Stimulated activated effector memory CD8-positive, alpha-beta T cell treated with anti-CD3 and anti-CD28 coated beads, Interleukin-12 subunit alpha, Interleukin-12 subunit beta, amount 100 ng/mL, for 72 hours (primary cell): ENCODE results near the gene TUBB4A.

ENCODE experiments used
- ATAC-seq: fragments of 150-1000 bp; cut with Tn5 transposase; 2 replicates; pipeline ENCODE4 v1.10.0; 2021
- DNase-seq, 2 donors: peaks; one replicate each; pipeline ENCODE4 v3.0.0; 2021 to 2022; ENCODE audit warnings: low spot score in 2 of 2
- H3K27ac Mint-ChIP-seq: one replicate; pipeline ENCODE4 v1.8.0; 2022; ENCODE audit warnings: mild to moderate bottlenecking, mixed read lengths
- H3K36me3 Mint-ChIP-seq: one replicate; pipeline ENCODE4 v1.8.0; 2022; ENCODE audit warnings: mild to moderate bottlenecking, mixed read lengths
- H3K4me1 Mint-ChIP-seq: one replicate; pipeline ENCODE4 v1.8.0; 2022; ENCODE audit warnings: mixed read lengths
- H3K4me3 Mint-ChIP-seq: one replicate; pipeline ENCODE4 v1.8.0; 2022; ENCODE audit warnings: mild to moderate bottlenecking, mixed read lengths
- H3K9me3 Mint-ChIP-seq: one replicate; pipeline ENCODE4 v1.8.0; 2022; ENCODE audit warnings: mixed read lengths

TUBB4A gene

DNA sequence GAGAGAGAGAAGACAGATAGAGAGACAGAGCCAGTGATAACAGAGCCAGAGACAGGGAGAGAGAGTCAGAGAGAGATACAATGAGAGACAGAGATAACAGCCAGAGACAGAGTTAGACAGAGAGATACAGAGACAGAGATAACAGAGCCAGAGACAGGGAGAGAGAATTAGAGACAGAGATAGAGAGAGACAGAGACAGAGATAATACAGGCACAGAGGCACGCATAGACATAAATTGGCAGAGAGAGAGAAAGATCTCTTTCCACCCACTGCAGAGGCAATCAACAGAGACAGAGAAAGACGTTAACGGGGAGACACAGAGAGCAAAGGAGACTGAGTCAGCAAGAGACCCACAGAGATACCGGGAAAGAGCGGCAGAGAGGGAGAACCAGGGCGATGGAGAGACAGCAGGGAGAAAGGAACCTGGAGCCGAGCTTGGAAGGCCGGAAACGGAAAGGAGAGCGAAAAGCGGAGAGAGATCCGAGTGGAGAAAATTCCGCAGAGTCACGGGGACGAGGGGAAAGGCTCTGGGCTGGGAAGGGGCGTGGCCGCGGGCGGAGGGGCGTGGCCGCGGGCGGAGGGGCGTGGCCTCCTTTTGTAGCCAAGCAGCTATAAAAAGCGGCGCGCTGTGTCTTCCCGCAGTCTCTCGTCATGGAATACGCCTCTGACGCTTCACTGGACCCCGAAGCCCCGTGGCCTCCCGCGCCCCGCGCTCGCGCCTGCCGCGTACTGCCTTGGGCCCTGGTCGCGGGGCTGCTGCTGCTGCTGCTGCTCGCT is 28.5 kb upstream of the TUBB4A start, which contains the start of gene TNFSF9:
TNFSF9 (plus strand) TSS at position 641 of the 777 bp plus-strand sequence; CDS start at position 652, 11 bp downstream.
- Mint-ChIP-seq H3K4me1 (peaks cover 52% of the 10 kb centered on the region), H3K9me3 (no peaks in the 10 kb centered on the region), H3K4me3 (peak within 1 kb of the TSS; percentile 79), H3K27ac (peak within 1 kb of the TSS; percentile 84), H3K36me3 (peaks cover 48% of the 10 kb centered on the region)
- DNase-seq (peak; percentile 90 to 94), ATAC-seq (peak; percentile 80)

DNA sequence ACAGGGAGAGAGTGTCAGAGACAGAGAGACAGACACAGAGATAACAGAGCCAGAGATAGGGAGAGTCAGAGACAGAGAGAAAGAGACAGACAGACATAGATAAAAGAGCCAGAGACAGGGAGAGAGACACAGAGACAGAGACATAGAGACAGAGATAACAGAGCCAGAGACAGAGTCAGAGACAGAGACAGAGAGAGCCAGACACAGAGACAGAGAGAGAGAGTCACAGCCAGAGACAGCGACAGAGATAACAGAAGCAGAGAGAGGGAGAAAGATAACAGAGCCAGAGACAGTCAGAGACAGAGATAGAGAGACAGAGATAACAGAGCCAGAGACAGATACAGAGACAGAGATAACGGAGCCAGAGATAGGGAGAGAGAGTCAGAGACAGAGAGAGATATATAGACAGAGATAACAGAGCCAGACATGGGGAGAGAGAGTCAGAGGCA is 27.9 kb upstream of the TUBB4A start:
- DNase-seq (no peak), ATAC-seq (no peak)
- Mint-ChIP-seq H3K27ac (peak overlapping the region; percentile 84), H3K36me3 (peaks cover 42% of the 10 kb centered on the region), H3K4me3 (peak overlapping the region; percentile 79), H3K4me1 (peaks cover 49% of the 10 kb centered on the region), H3K9me3 (no peaks in the 10 kb centered on the region)

DNA sequence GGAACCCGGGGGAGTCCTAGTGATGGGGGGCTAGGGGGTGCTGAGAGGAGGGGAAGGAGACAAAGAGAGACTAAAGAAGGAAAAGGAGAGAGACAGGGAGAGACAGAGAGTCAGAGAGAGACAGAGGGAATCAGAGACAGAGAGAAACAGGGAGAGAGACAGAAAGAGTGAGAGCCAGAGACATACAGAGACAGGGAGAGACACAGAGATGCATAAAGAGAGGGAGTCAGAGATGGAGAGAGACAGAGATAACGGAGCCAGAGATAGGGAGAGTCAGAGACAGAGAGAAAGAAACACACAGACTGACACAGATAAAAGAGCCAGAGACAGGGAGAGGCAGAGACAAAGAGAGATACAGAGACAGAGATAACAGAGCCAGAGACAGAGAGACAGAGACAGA is 27.2 kb upstream of the TUBB4A start:
- H3K9me3 Mint-ChIP-seq: no peaks in the 10 kb centered on the region
- peaks cover 36% of the 10 kb centered on the region for H3K36me3 Mint-ChIP-seq
- peaks cover 46% of the 10 kb centered on the region for H3K4me1 Mint-ChIP-seq
- DNase-seq: no peak
- ATAC-seq: no peak
- H3K27ac Mint-ChIP-seq: peak overlapping the region; percentile 84
- H3K4me3 Mint-ChIP-seq: peak overlapping the region; percentile 79

DNA sequence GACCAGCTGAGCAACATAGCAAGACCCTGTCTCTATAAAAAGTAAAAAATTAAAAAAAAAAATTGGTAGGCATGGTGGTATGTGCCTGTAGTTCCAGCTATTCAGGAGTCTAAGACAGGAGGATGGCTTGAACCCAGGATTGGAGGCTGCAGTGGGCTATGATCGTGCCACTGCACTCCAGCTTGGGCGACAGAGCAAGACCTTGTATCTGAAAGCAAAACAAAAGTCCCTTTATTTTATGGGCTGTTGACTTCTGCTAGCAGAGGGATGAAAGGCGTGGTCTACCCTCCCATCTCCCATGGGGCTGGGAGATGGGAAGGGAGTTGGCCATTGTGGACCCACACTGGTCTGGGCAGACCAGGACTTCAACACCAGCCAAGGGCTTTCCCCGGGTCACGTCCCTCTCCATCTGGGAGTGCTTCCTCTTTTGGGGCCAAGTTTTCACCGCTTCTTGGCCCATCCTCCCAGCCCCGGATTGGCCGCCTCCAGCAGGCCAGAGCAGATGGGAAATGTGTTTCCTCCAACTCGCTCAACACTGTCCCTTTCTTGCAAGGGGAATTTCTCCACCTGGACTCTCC is 26.5 kb upstream of the TUBB4A start:
- H3K4me3 Mint-ChIP-seq: no peak overlapping the region
- no peak overlapping the region for H3K27ac Mint-ChIP-seq
- peaks cover 39% of the 10 kb centered on the region for H3K4me1 Mint-ChIP-seq
- H3K9me3 Mint-ChIP-seq: no peaks in the 10 kb centered on the region
- peaks cover 29% of the 10 kb centered on the region for H3K36me3 Mint-ChIP-seq
- ATAC-seq (no peak), DNase-seq (no peak)

DNA sequence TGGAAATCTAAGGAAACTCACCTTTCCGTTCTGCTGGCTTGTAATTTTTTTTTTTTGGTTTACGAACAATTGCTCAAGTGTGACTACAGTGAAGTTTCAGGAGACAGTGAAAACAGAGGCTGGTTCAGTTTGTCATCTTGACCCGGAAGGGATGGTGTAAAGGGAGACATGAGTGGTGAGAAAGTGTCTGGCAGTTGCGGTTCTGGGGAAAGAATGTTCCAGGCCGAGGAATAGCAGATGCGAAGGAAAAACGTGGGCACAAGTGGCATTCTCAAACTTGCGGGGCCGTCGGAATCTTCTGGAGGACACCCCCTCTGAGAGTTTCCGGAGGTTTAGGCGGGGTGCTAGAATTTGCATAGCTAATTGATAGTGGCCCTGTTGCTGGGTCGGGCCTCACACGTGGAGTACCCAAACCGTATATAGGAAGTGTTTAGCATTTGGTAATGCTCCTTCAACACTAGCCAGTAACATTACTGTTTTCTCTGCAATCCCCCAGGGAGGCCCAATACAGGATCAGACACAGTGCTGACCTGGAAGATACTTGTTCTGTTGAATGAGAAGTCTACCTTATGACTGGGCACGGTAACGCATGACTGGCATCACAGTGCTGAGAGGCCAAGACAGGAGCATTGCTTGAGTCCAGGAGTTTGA is 25.9 kb upstream of the TUBB4A start:
- Mint-ChIP-seq H3K4me1 (peaks cover 38% of the 10 kb centered on the region), H3K27ac (no peak overlapping the region), H3K36me3 (peaks cover 26% of the 10 kb centered on the region), H3K9me3 (no peaks in the 10 kb centered on the region), H3K4me3 (no peak overlapping the region)
- ATAC-seq (peak; percentile 29), DNase-seq (no peak)

DNA sequence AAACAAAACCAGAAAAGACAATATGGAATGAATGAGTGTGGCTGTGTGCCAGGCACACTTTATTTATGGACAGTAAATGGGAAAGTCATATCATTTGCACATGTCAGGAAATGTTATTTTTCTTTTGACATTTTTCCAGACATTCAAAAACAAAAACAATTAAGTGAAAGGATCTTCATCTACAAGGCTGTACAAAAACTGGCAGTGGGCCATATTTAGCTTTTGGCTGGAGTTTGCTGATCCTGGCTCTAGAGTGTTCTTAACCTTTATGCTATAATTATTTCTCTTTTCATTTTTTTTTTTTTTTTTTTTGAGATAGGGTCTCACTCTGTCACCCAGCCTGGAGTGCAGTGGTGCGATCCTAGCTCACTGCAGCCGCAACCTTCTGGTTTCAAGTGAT is 22.2 kb upstream of the TUBB4A start:
- ATAC-seq (no peak), DNase-seq (no peak)
- H3K27ac Mint-ChIP-seq: no peak overlapping the region
- no peaks in the 10 kb centered on the region for H3K9me3 Mint-ChIP-seq
- H3K36me3 Mint-ChIP-seq: peaks cover 15% of the 10 kb centered on the region
- H3K4me1 Mint-ChIP-seq: peaks cover 26% of the 10 kb centered on the region
- no peak overlapping the region for H3K4me3 Mint-ChIP-seq

DNA sequence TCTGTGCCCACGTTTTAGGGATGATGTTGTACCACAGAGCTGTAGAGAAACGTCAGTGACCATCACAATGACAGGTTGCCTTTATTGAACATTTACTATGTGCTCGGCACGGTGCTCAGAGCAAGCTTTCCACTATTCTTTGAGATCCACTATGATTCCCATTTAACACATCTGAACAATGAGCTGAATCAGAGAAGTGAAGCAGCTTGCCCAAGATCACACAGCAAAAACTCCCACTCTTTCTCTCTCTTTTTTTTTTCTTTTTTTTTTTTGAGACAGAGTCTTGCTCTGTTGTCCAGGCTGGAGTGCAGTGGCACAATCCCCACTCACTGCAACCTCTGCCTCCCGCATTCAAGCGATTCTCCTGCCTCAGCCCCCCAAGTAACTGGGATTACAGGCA is 20.6 kb upstream of the TUBB4A start:
- Mint-ChIP-seq H3K4me1 (peaks cover 38% of the 10 kb centered on the region), H3K27ac (peak overlapping the region; percentile 81), H3K36me3 (peaks cover 24% of the 10 kb centered on the region), H3K9me3 (no peaks in the 10 kb centered on the region), H3K4me3 (peak overlapping the region; percentile 20)
- no peak for DNase-seq
- ATAC-seq: peak; percentile 4

DNA sequence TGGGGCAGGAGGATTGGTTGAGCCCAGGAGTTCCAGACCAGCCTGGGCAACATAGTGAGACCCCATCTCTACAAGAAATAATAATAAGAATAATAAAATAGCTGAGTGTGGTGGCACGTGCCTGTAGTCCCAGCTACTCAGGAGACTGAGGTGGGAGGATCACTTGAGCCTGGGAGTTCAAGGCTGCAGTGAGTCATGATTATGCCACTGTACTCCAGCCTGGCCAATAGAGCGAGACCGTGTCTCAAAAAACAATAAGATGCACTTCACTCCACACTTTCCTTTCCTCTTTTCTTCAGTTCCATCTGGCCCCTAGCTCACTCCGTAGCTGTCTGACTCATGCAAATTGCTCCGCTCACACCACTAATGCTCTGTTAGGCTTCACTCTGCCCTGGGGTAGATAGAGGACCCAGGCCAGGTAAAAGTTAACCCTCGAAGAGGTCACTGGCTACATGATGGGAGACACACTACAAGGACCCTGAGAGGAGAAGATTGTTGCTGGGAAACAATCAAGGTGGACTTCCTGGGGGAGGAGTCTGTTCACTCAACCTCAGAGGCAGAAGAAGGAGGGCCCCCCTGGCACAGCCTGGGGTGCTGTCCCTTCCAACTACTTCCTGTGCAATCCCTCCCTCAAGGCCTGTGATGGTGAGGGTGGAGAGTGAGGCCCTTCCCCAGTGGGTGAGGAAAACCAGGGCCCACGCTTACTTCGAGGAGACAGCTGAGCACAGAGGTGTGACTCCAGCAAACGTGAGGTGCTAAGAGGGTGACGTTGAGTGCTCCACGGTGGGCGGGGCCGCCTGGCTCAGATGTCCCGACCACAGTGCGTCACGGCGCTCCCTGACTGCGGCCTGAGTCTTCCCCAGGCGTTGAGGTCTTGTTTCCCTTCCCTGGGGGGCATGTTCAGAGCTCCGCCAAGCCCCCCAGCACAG is 19.9 kb upstream of the TUBB4A start:
- H3K36me3 Mint-ChIP-seq: peaks cover 32% of the 10 kb centered on the region
- H3K4me1 Mint-ChIP-seq: peaks cover 45% of the 10 kb centered on the region
- H3K27ac Mint-ChIP-seq: peak overlapping the region; percentile 81
- ATAC-seq: peak; percentile 91
- DNase-seq: peak; percentile 70 to 89
- no peaks in the 10 kb centered on the region for H3K9me3 Mint-ChIP-seq
- peak overlapping the region; percentile 20 for H3K4me3 Mint-ChIP-seq

DNA sequence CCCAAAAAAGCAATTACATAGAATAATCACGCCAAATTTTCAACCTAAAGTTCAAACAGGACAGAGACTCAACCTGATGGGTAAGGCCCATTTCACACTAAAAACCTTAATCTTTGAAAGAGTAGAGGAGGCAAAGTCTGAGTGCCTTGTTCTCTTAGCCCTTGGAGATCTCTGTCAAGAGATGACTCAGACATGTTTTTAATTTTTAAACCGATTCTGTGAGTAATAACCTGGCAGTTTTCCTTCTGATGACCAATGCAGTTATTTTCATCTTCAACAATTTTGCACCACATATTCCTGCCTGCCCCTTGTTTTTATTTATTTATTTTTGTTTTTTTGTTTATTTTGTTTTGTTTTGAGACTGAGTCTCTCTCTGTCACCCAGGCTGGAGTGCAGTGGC is 17.2 kb upstream of the TUBB4A start:
- Mint-ChIP-seq H3K27ac (peak overlapping the region; percentile 33), H3K4me3 (peak overlapping the region; percentile 85), H3K9me3 (no peaks in the 10 kb centered on the region), H3K4me1 (peaks cover 66% of the 10 kb centered on the region), H3K36me3 (peaks cover 32% of the 10 kb centered on the region)
- no peak for DNase-seq
- peak; percentile 43 for ATAC-seq

DNA sequence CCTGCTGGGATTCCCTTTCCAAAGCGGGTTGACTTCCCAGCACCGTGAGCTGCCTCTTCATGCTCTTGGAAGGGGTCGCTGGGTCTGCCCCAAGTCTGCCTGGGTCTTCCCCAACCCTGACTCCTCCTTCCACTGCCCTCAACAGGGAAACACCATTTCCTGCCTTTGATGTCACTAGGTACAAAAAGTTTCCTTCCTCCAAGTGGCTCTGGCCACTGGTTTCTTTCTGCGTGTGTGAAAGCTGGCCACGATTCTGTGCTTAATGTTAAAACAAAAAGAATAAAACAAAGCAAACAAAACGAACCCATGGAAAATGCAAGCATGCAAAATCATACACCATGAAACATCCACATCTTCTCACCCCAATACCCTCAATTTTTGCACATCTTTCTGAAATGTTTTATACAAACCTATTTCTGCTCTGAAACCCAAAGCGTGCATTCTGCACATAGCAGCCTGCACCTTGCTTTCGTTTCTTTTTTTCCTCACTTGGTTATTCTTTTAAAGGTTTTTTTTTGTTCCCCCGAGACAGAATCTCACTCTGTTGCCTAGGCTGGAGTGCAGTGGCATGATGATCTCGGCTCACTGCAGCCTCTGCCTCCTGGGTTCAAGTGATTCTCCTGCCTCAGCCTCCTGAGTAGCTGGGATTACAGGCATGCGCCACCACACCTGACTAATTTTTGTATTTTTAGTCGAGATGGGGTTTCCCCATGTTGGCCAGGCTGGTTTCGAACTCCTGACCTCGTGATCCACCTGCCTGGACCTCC is 16.2 kb upstream of the TUBB4A start:
- Mint-ChIP-seq H3K9me3 (no peaks in the 10 kb centered on the region), H3K4me1 (peaks cover 66% of the 10 kb centered on the region), H3K27ac (peak overlapping the region; percentile 84), H3K4me3 (peak overlapping the region; percentile 85), H3K36me3 (peaks cover 32% of the 10 kb centered on the region)
- ATAC-seq: peak; percentile 5
- DNase-seq: peak in 1 of 2 donors; percentile 76

DNA sequence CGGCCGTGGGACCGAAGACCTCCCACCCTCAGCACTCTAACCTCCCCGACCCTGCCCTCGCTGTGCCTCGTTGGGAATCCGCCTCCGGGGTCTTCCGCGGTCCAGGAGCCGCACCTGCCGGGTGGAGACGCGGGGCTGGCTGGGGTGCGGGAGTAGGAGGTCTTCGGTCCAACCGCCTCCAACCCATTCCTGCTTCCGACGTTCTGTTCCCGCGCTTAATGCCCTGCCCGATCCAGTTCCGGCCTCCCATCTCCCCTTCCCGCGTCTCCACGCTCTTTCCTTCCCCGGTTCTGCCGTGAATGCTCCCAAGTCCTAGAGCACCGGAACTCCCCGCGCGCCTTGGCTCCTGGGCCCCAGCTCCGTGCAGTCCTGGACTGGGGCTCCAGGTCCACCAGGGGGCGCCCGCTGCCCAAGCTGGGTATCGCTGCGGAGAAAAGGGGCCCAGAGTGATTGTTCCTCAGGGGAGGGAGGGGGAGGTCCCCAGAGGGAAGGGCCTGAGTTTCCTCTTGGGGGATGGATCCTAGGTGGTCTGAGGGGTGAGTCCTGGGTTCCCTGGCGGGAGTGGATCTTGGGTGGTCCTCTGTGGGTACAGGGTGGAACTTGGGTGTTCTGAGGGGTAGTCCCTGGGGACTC is 14.7 kb upstream of the TUBB4A start:
- H3K4me1 Mint-ChIP-seq: peaks cover 54% of the 10 kb centered on the region
- H3K27ac Mint-ChIP-seq: peak overlapping the region; percentile 84
- H3K4me3 Mint-ChIP-seq: peak overlapping the region; percentile 85
- ATAC-seq (peak; percentile 87), DNase-seq (peak; percentile 96 to 97)
- no peaks in the 10 kb centered on the region for H3K9me3 Mint-ChIP-seq
- H3K36me3 Mint-ChIP-seq: peaks cover 19% of the 10 kb centered on the region

DNA sequence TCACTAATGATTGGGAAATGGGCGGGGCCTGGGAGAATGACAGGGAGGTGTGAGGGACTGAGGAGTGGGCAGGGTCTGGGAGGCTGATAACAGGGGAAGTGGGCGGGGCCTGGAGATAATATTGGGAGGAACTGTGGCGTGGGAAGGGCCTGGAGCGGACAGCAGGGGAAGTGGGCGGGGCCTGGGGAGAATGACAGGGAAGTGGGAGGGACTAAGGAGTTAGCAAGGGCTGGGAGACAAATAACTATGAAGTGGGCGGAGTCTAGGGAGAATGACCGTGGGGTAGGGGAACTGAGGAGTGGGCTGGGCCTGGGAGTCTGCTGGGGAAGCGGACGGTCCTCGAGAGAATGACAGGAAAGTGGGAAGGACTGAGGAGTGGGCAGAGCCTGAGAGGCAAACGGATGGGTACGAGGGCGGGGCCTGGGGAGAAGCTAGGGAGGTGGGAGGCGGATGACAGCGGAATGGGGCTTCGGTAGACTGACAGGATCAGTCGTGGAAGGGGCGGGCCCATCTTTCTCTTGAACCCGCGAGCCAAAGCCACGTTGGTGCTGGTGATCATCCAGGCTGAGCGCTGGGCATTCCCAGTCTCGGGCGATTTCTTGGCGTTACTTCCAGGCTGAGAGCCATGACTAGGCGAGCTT is 14.0 kb upstream of the TUBB4A start:
- DNase-seq: peak; percentile 59 to 89
- peak overlapping the region; percentile 85 for H3K4me3 Mint-ChIP-seq
- H3K36me3 Mint-ChIP-seq: peaks cover 18% of the 10 kb centered on the region
- peak overlapping the region; percentile 84 for H3K27ac Mint-ChIP-seq
- peak; percentile 74 for ATAC-seq
- H3K4me1 Mint-ChIP-seq: peaks cover 52% of the 10 kb centered on the region
- H3K9me3 Mint-ChIP-seq: no peaks in the 10 kb centered on the region

DNA sequence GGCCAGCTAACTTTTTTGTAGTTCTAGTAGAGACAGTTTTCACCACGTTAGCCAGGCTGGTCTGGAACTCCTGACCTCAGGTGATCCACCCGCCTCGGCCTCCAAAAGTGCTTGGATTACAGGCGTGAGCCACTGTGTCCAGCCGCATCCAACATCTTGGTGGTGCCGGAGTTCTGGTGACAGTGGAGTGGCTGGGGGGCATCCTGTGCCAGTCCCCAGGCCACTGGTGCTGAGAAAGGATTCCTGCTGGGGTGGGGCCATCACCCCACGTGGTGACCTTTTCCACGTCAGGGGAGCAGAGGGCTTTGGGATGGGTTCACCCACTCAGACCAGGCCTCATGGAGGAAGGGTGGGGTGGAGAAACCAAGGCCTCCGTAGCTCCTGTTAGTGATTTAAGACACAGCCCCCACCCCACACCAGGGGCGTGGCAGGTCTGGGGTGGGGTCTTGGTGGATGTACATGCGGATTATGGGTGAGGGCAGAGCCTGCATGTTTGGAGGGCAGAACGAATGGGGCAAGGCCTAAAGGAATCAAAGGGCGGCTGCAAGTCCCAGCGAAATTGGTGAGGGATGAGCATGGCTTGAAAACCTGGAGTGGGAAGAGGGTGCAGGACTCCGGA is 12.9 kb upstream of the TUBB4A start:
- H3K4me1 Mint-ChIP-seq: peaks cover 49% of the 10 kb centered on the region
- no peak for ATAC-seq
- no peak overlapping the region for H3K27ac Mint-ChIP-seq
- H3K9me3 Mint-ChIP-seq: no peaks in the 10 kb centered on the region
- peak overlapping the region; percentile 85 for H3K4me3 Mint-ChIP-seq
- DNase-seq: no peak
- peaks cover 18% of the 10 kb centered on the region for H3K36me3 Mint-ChIP-seq
